Measurements from ENCODE around the gene TRIM24. TPM values are rescaled to one million over a fixed set of nuclear protein-coding genes. Genes with fewer than 3 reads are reported as not detected.
"Not testable (repeated sequence)": the region's sequence is repeated elsewhere in the genome, so short reads cannot be mapped to it uniquely, and the experiment has no call there.

The TRIM24 gene
- total and polyA plus RNA-seq, 2 of the 13 experiments (the other 11 are each of a cell fraction or from before 2014, with no cell fraction given): 100 to 106 TPM

DNA sequence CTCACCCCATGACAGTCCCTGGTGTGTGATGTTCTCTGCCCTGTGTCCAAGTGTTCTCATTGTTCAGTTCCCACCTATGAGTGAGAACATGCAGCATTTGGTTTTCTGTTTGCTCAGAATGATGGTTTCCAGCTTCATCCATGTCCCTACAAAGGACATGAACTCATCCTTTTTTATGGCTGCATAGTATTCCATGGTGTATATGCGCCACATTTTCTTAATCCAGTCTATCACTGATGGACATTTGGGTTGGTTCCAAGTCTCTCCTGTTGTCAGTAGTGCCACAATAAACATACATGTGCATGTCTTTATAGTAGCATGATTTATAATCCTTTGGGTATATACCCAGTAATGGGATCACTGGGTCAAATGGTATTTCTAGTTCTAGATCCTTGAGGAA lies 25.4 kb downstream of the TRIM24 start:
- WGBS (ENCODE audit: low lambda C conversion rate): 100% methylated on average over 1 of the region's 1 CpG
- BruUV-seq (replicated peaks): not testable (repeated sequence)

DNA sequence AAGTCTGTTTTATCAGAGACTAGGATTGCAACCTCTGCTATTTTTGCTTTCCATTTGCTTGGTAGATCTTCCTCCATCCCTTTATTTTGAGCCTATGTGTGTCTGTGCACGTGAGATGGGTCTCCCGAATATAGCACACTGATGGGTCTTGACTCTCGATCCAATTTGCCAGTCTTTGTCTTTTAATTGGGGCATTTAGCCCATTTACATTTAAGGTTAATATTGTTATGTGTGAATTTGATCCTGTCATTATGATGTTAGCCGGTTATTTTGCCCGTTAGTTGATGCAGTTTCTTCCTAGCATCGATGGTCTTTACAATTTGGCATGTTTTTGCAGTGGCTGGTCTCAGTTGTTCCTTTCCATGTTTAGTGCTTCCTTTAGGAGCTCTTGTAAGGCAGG lies 29.1 kb downstream of the TRIM24 start:
- POLR2A ChIA-PET; in situ Hi-C loops (cut with HindIII; ENCODE audit: extremely low pct_ligation_motif_present, low pct_unique_long_range_greater_than_20kb); H3K4me2 ChIP-seq (ENCODE audit: low read depth, low read length); H3K27me3 ChIP-seq (ENCODE audit: control insufficient read depth in 1 of 2, insufficient read depth in 2 of 2, low read length in 2 of 2); FAIRE-seq; H3K27ac ChIP-seq (ENCODE audit: extremely low read length, insufficient read depth, low read length); CTCF ChIA-PET (ENCODE audit: low intra/inter-chr PET ratio, low total read pairs); BruUV-seq (replicated peaks); H3K9me3 ChIP-seq (ENCODE audit: low read length); intact Hi-C loops (cut with micrococcal nuclease; ENCODE audit: unreplicated experiment); H3K4me3 ChIP-seq (replicated peaks in 1 of 3; ENCODE audit: insufficient read depth in 1 of 3, low read depth in 2 of 3, low read length in 3 of 3); ATAC-seq; H3K9ac ChIP-seq (ENCODE audit: insufficient read depth, low read depth, low read length); H2AFZ ChIP-seq (ENCODE audit: low read length); DNase-seq (ENCODE audit: low spot score): not testable (repeated sequence)
- Histone ChIP-seq H4K20me1 (ENCODE audit: insufficient read depth, low read length) (peaks cover 77% of the 10 kb centered on the region), H3K36me3 (replicated peaks in 1 of 2; ENCODE audit: control insufficient read depth in 1 of 2, insufficient read depth in 2 of 2, low read length in 2 of 2) (peaks cover 8 to 24% of the 10 kb centered on the region in 2 experiments), H3K79me2 (ENCODE audit: insufficient read depth, low read length) (peaks cover 94% of the 10 kb centered on the region), H3K4me1 (ENCODE audit: insufficient read depth, low read length) (peaks cover 81% of the 10 kb centered on the region)
- WGBS (ENCODE audit: low lambda C conversion rate): 86% methylated on average over 6 of the region's 6 CpGs

More for the DNA sequence above, 25.4 kb downstream of the TRIM24 start:
- intact Hi-C loops (cut with micrococcal nuclease; ENCODE audit: unreplicated experiment); H3K27me3 ChIP-seq (ENCODE audit: control insufficient read depth in 1 of 2, insufficient read depth in 2 of 2, low read length in 2 of 2); POLR2A ChIA-PET; in situ Hi-C loops (cut with HindIII; ENCODE audit: extremely low pct_ligation_motif_present, low pct_unique_long_range_greater_than_20kb); FAIRE-seq; ATAC-seq; H3K9ac ChIP-seq (ENCODE audit: insufficient read depth, low read depth, low read length); H2AFZ ChIP-seq (ENCODE audit: low read length); H3K9me3 ChIP-seq (ENCODE audit: low read length); H3K27ac ChIP-seq (ENCODE audit: extremely low read length, insufficient read depth, low read length); H3K4me2 ChIP-seq (ENCODE audit: low read depth, low read length); CTCF ChIA-PET (ENCODE audit: low intra/inter-chr PET ratio, low total read pairs); DNase-seq (ENCODE audit: low spot score); H3K4me3 ChIP-seq (replicated peaks in 1 of 3; ENCODE audit: insufficient read depth in 1 of 3, low read depth in 2 of 3, low read length in 3 of 3): not testable (repeated sequence)
- H3K36me3 ChIP-seq (replicated peaks in 1 of 2; ENCODE audit: control insufficient read depth in 1 of 2, insufficient read depth in 2 of 2, low read length in 2 of 2): peaks cover 2 to 11% of the 10 kb centered on the region in 2 experiments; a peak in 3 of 5 replicates
- H4K20me1 ChIP-seq (ENCODE audit: insufficient read depth, low read length): peaks cover 80% of the 10 kb centered on the region
- peaks cover 81% of the 10 kb centered on the region for H3K4me1 ChIP-seq (ENCODE audit: insufficient read depth, low read length)
- TF ChIP-seq RBM22 (optimal IDR thresholded peaks at IDR 0.05; ENCODE audit: low read length): peak; percentile 72
- 0 out of 2 replicates have a peak, but pooled peaks have one; percentile 22 for TF ChIP-seq POLR2G (IDR thresholded peaks at IDR 0.05; ENCODE audit: low read depth, low read length)
- peaks cover 94% of the 10 kb centered on the region for H3K79me2 ChIP-seq (ENCODE audit: insufficient read depth, low read length)
